Gastroesophageal sphincter (tissue), 4 donors: Measurements from ENCODE around the gene GHRL. TPM values are rescaled to one million over a fixed set of nuclear protein-coding genes. Genes with fewer than 3 reads are reported as not detected.

Experiments used
- ATAC-seq: fragments of 150-250 bp; one replicate; pipeline ENCODE4 v1.9.1; 2016; ENCODE audit warnings: mild to moderate bottlenecking, moderate library complexity
- H3K27ac ChIP-seq, 4 donors: fragments of 200-600 bp; sonication (generic) in 3 of 4; 1 replicate in 3 of 4; 2 replicates in 1 of 4; pipeline ENCODE4 v1.5.1; 2016 to 2019
- H3K27me3 ChIP-seq: fragments of 200-600 bp; sonication (generic); one replicate; pipeline ENCODE4 v1.5.1; 2019
- H3K36me3 ChIP-seq, 2 donors: fragments of 200-600 bp; sonication (generic); one replicate each; pipeline ENCODE4 v1.5.1; 2019; ENCODE audit warnings: control low read depth in 1 of 2
- H3K4me1 ChIP-seq, 3 donors: fragments of 200-600 bp; sonication (generic); 1 replicate in 2 of 3; 2 replicates in 1 of 3; pipeline ENCODE4 v1.5.1; 2016 to 2019; ENCODE audit warnings: control low read depth in 2 of 3
- H3K4me3 ChIP-seq, 2 donors: fragments of 200-600 bp; sonication (generic); one replicate each; pipeline ENCODE4 v1.5.1; 2019; ENCODE audit warnings: mild to moderate bottlenecking in 1 of 2, moderate library complexity in 1 of 2
- H3K9me3 ChIP-seq, 3 donors: fragments of 200-600 bp; sonication (generic); one replicate each; pipeline ENCODE4 v1.5.1; 2017 to 2019; ENCODE audit warnings: control low read depth in 2 of 3
- EP300 ChIP-seq: sonication (generic); formaldehyde crosslinking; IDR thresholded peaks from one replicate; pipeline ENCODE4 v1.6.1; 2017; ENCODE audit warnings: antibody characterized with exemption, mild to moderate bottlenecking
- POLR2A ChIP-seq, 2 donors: fragments of 450-650 bp; IDR thresholded peaks; one replicate each; pipeline ENCODE4 v1.6.1; 2017; ENCODE audit warnings: antibody characterized with exemption in 2 of 2, mild to moderate bottlenecking in 2 of 2, moderate library complexity in 1 of 2
- POLR2AphosphoS5 ChIP-seq: sonication (generic); formaldehyde crosslinking; IDR thresholded peaks from one replicate; pipeline ENCODE4 v1.6.1; 2017; ENCODE audit warnings: antibody characterized with exemption
- WGBS, 2 donors: methylation state at CpG; one replicate each; pipeline ENCODE4 v1.1.5; 2018; ENCODE audit warnings: low coverage in 1 of 2; 5-methylcytosine and 5-hydroxymethylcytosine counted together
- total RNA-seq, 4 donors: library from RNA; depleted of rRNA; stranded (reverse); fragments of >200 nt; gene quantifications; one replicate each; pipeline ENCODE4 v1.1.0, GENCODE V29; 2016
- TF ChIP-seq, protein P1 (sequence below), 4 experiments: fragments of 200-600 bp in 2 of 4; fragments of 450-650 bp in 2 of 4; sonication (generic) in 1 of 4; IDR thresholded peaks; one replicate each; pipeline ENCODE4 v1.5.1; 2017 to 2019; ENCODE audit warnings: antibody characterized with exemption in 4 of 4, mild to moderate bottlenecking in 2 of 4, moderate library complexity in 2 of 4

The GHRL gene
- total RNA-seq, 4 donors from 2014 or later = 0.47 to 3.2 TPM; not detected in 2

DNA sequence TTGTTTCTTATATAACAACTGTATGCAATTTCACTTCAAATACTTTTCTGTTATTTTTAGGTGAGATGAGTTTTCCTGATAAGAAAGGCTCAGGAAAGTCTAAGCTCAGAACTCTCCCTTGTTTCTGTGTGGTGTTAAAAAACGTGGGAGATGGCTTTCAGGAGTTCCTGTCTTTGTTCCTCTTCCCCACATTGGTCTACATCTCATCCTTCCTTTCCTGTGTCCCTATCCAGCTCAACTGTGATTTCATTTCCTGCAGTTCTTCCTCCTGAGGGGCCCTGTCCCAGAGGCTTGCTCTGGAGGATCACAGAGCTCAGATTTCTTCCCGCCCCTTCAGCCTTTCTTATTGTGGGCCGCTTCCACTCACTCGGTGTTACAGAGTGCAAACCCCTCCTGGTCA, 17.0 kb upstream of the GHRL start:
- H3K4me3 ChIP-seq = no peak overlapping the region
- WGBS, 2 donors = 60 to 72% methylated on average over 2 to 4 of the region's 4 CpGs
- no peaks in the 10 kb centered on the region for H3K4me1 ChIP-seq
- H3K27ac ChIP-seq = no peak overlapping the region
- no peaks in the 10 kb centered on the region for H3K9me3 ChIP-seq
- no peak for ATAC-seq
- H3K27me3 ChIP-seq = no peaks in the 10 kb centered on the region
- peaks cover 0 to 94% of the 10 kb centered on the region in 2 donors for H3K36me3 ChIP-seq
- TF ChIP-seq EP300 = no peak
- TF ChIP-seq POLR2AphosphoS5 = no peak
- TF ChIP-seq, protein P1, sequence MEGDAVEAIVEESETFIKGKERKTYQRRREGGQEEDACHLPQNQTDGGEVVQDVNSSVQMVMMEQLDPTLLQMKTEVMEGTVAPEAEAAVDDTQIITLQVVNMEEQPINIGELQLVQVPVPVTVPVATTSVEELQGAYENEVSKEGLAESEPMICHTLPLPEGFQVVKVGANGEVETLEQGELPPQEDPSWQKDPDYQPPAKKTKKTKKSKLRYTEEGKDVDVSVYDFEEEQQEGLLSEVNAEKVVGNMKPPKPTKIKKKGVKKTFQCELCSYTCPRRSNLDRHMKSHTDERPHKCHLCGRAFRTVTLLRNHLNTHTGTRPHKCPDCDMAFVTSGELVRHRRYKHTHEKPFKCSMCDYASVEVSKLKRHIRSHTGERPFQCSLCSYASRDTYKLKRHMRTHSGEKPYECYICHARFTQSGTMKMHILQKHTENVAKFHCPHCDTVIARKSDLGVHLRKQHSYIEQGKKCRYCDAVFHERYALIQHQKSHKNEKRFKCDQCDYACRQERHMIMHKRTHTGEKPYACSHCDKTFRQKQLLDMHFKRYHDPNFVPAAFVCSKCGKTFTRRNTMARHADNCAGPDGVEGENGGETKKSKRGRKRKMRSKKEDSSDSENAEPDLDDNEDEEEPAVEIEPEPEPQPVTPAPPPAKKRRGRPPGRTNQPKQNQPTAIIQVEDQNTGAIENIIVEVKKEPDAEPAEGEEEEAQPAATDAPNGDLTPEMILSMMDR (IDR thresholded peaks at IDR 0.05) = no peak
- no peak for TF ChIP-seq POLR2A (IDR thresholded peaks at IDR 0.05)

DNA sequence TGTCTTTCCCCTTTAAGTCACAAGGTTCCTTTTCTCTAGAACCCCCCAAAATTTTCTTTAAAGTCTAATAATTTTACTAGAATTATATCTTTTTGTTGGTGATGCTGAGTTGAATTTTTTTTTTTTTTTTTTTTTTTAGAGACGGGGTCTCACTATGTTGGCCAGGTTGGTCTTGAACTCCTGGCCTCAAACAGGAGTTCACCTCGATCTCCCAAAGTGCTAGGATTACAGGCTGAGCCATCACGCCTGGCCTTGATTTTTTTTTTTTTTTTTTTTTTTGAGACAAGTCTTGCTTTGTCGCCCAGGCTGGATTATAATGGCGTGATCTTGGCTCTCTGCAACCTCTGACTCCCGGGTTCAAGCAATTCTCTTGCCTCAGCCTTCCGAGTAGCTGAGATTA, 15.9 kb upstream of the GHRL start:
- Histone ChIP-seq H3K4me3 (no peak overlapping the region), H3K9me3 (no peaks in the 10 kb centered on the region), H3K27me3 (no peaks in the 10 kb centered on the region), H3K4me1 (no peaks in the 10 kb centered on the region), H3K27ac (no peak overlapping the region), H3K36me3 (peaks cover 0 to 94% of the 10 kb centered on the region in 2 donors)
- WGBS, 2 donors = 92 to 97% methylated on average over 5 to 6 of the region's 7 CpGs
- no peak for TF ChIP-seq POLR2A (IDR thresholded peaks at IDR 0.05)
- TF ChIP-seq, protein P1 (IDR thresholded peaks at IDR 0.05) = no peak
- no peak for TF ChIP-seq EP300
- no peak for TF ChIP-seq POLR2AphosphoS5
- ATAC-seq = no peak

DNA sequence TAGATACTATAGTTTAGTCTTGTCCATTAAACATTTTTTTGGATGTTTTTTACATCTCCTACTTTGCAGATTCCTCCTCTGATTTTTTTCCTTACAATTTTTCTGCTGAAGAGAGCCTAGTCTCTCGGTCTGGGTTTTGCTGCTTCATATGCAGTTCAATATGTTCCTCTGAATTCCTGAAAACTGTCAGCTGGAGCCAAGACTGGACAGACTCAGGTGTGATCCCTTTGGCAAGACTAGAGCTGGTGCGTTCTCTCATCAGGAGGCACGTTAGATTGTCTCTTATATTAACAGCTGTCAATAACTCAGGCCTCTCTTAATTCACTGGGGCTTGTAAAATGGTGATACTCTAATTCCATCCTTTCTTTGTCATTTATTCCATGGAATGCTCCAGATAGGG, 13.4 kb upstream of the GHRL start:
- Histone ChIP-seq H3K4me1 (no peaks in the 10 kb centered on the region), H3K4me3 (no peak overlapping the region), H3K36me3 (peaks cover 0 to 94% of the 10 kb centered on the region in 2 donors), H3K27me3 (no peaks in the 10 kb centered on the region), H3K27ac (no peak overlapping the region), H3K9me3 (no peaks in the 10 kb centered on the region)
- no peak for ATAC-seq
- 71 to 88% methylated on average over 2 to 3 of the region's 3 CpGs for WGBS, 2 donors
- TF ChIP-seq, protein P1 (IDR thresholded peaks at IDR 0.05) = no peak
- no peak for TF ChIP-seq POLR2AphosphoS5
- no peak for TF ChIP-seq EP300
- TF ChIP-seq POLR2A (IDR thresholded peaks at IDR 0.05) = no peak

DNA sequence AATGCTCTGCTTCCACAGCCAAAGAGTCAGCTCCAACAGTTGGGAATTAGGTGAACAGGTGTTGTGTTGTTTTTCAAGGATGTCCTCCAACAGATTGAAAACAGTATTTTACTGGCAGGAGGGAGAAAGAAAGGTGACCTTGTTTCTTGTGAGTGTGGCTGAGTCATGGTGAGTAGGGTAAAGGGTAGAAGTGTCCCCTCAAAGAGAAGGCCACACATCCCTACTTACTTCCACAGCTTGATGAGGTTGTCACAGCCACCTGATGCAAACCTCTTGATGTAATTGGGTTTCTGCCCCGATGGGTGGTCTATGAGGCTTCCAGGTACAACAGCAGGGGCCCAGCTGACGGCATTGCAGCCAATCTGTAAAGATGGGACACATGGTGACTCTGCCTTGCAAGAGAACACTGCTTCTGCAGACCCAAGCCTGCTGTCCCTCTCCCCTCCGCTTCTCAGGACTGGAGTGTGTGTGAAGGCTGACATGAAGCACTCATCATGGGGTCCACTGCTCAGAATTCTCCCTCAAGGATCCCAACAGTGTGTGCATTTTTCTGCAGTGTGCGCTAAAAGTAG, 12.7 kb upstream of the GHRL start:
- Histone ChIP-seq H3K27ac (no peak overlapping the region), H3K4me1 (no peaks in the 10 kb centered on the region), H3K9me3 (no peaks in the 10 kb centered on the region), H3K4me3 (no peak overlapping the region), H3K27me3 (no peaks in the 10 kb centered on the region), H3K36me3 (peaks cover 0 to 94% of the 10 kb centered on the region in 2 donors)
- TF ChIP-seq, protein P1 (IDR thresholded peaks at IDR 0.05) = no peak
- TF ChIP-seq POLR2AphosphoS5 (no peak), POLR2A (IDR thresholded peaks at IDR 0.05) (no peak), EP300 (no peak)
- no peak for ATAC-seq
- WGBS, 2 donors = 100% methylated on average over 1 to 2 of the region's 4 CpGs

DNA sequence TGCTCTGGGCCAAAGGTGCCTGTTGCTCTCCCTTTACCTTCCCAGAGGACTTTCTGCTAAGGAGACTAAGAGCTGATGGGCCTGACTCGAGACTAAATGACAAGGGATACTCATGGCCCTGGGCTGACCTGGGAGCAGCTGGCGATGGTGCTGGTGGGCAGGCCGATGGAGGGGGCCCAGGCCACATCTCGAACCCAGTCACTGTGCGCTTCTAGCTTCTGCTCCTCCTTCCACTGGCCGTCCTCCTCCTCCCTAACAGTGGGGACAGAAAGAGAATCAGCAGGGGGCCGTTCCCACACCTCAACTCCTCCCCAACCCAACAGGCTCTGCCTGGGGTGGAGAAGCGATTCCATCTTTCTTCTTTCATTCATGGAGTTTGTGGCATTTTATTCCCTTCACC, 12.2 kb upstream of the GHRL start:
- Histone ChIP-seq H3K27ac (no peak overlapping the region), H3K36me3 (peaks cover 0 to 94% of the 10 kb centered on the region in 2 donors), H3K9me3 (no peaks in the 10 kb centered on the region), H3K4me3 (no peak overlapping the region), H3K27me3 (no peaks in the 10 kb centered on the region), H3K4me1 (no peaks in the 10 kb centered on the region)
- no peak for ATAC-seq
- WGBS, 2 donors = 93% methylated on average over 4 of the region's 8 CpGs; no CpG with 5 or more reads in 1 of the 2 donors
- TF ChIP-seq POLR2A (IDR thresholded peaks at IDR 0.05) (no peak), POLR2AphosphoS5 (no peak), EP300 (no peak)
- TF ChIP-seq, protein P1 (IDR thresholded peaks at IDR 0.05) = no peak
